GM23248 (cell line): ENCODE data around the gene ZNF358.

ENCODE experiments used
- EZH2 ChIP-seq: fragments of 200-600 bp; sonication (generic); IDR thresholded peaks from 2 replicates; pipeline ENCODE4 v1.6.1; 2018; ENCODE audit warnings: antibody characterized with exemption, mild to moderate bottlenecking; ENCODE audit not compliant: insufficient read depth, poor library complexity, severe bottlenecking
- EZH2phosphoT487 ChIP-seq: fragments of 200-600 bp; sonication (generic); IDR thresholded peaks from 2 replicates; pipeline ENCODE4 v1.6.1; 2018; ENCODE audit warnings: antibody characterized with exemption, moderate library complexity, mild to moderate bottlenecking, low read depth; ENCODE audit not compliant: insufficient read depth

GRCh38 chr19:7477758-7478157, 38.1 kb upstream of the ZNF358 start:
- TF ChIP-seq EZH2phosphoT487 (no peak), EZH2 (no peak)
